Astrocyte (in vitro differentiated cells and primary cell): ENCODE results near the gene DDIAS. TPM values are rescaled to one million over a fixed set of nuclear protein-coding genes. Genes with fewer than 3 reads are reported as not detected.
"Not testable (repeated sequence)": the region's sequence is repeated elsewhere in the genome, so short reads cannot be mapped to it uniquely, and the experiment has no call there.

ENCODE experiments used
- DNase-seq: peaks from one replicate; pipeline ENCODE4 v3.0.0-alpha.2; 2010; ENCODE audit warnings: low read depth
- FAIRE-seq: peaks from 2 replicates; lab custom pipeline; 2011; peaks lifted over from hg19 to GRCh38; lab: Jason Lieb, UNC
- H2AFZ ChIP-seq: 2 replicates; pipeline ENCODE4 v1.6.0; 2012; ENCODE audit warnings: low read depth, low read length, inconsistent platforms
- H3K27ac ChIP-seq: 2 replicates; pipeline ENCODE4 v1.5.1; 2011; ENCODE audit warnings: low read depth, low read length, inconsistent platforms
- H3K27me3 ChIP-seq: 2 replicates; pipeline ENCODE4 v1.6.0; 2011; ENCODE audit warnings: low read length, inconsistent platforms; ENCODE audit not compliant: insufficient read depth
- H3K36me3 ChIP-seq: 2 replicates; pipeline ENCODE4 v1.5.1; 2011; ENCODE audit warnings: low read length, inconsistent platforms; ENCODE audit not compliant: insufficient read depth
- H3K4me1 ChIP-seq: 2 replicates; pipeline ENCODE4 v1.5.1; 2011; ENCODE audit warnings: low read length, inconsistent platforms; ENCODE audit not compliant: insufficient read depth
- H3K4me2 ChIP-seq: 2 replicates; pipeline ENCODE4 v1.6.0; 2012; ENCODE audit warnings: low read length, inconsistent platforms
- H3K4me3 ChIP-seq: 2 replicates; pipeline ENCODE4 v1.5.1; 2011; ENCODE audit warnings: low read depth, mild to moderate bottlenecking, low read length, inconsistent platforms; ENCODE audit not compliant: insufficient read depth
- H3K79me2 ChIP-seq: 2 replicates; pipeline ENCODE4 v1.6.0; 2012; ENCODE audit warnings: mild to moderate bottlenecking, low read length, inconsistent platforms; ENCODE audit not compliant: insufficient read depth
- H3K9ac ChIP-seq: 2 replicates; pipeline ENCODE4 v1.6.0; 2012; ENCODE audit warnings: mild to moderate bottlenecking, low read length, inconsistent platforms
- H3K9me3 ChIP-seq: 2 replicates; pipeline ENCODE4 v1.5.1; 2012; ENCODE audit warnings: low read depth, mild to moderate bottlenecking, low read length, inconsistent platforms; ENCODE audit not compliant: insufficient read depth
- H4K20me1 ChIP-seq: 2 replicates; pipeline ENCODE4 v1.6.0; 2012; ENCODE audit warnings: low read length, inconsistent platforms; ENCODE audit not compliant: insufficient read depth
- H3K27ac Mint-ChIP-seq: one replicate; pipeline ENCODE4 v1.8.0; 2021; ENCODE audit warnings: mild to moderate bottlenecking, mixed read lengths; ENCODE audit not compliant: unreplicated experiment
- H3K27me3 Mint-ChIP-seq: one replicate; pipeline ENCODE4 v1.8.0; 2021; ENCODE audit warnings: low read depth, mixed read lengths; ENCODE audit not compliant: unreplicated experiment
- H3K36me3 Mint-ChIP-seq: one replicate; pipeline ENCODE4 v1.8.0; 2021; ENCODE audit warnings: low read depth, mixed read lengths; ENCODE audit not compliant: unreplicated experiment
- H3K4me1 Mint-ChIP-seq: one replicate; pipeline ENCODE4 v1.8.0; 2021; ENCODE audit warnings: low read depth, mixed read lengths; ENCODE audit not compliant: unreplicated experiment
- H3K4me3 Mint-ChIP-seq: one replicate; pipeline ENCODE4 v1.8.0; 2021; ENCODE audit warnings: mild to moderate bottlenecking, moderate library complexity, mixed read lengths; ENCODE audit not compliant: unreplicated experiment
- H3K9me3 Mint-ChIP-seq: one replicate; pipeline ENCODE4 v1.8.0; 2021; ENCODE audit warnings: mild to moderate bottlenecking, mixed read lengths; ENCODE audit not compliant: unreplicated experiment
- CTCF ChIP-seq: IDR thresholded peaks from 2 replicates; pipeline ENCODE4 v1.5.1; 2011; ENCODE audit warnings: low read depth, mild to moderate bottlenecking, inconsistent platforms, low read length, moderate library complexity; ENCODE audit not compliant: insufficient read depth
- EZH2 ChIP-seq: IDR thresholded peaks from 2 replicates; pipeline ENCODE4 v1.6.1; 2012; ENCODE audit warnings: mild to moderate bottlenecking, low read length, inconsistent platforms; ENCODE audit not compliant: insufficient read depth
- total RNA-seq: library from RNA; stranded (reverse); gene quantifications from 2 replicates; pipeline ENCODE4 v1.2.1, GENCODE V29; 2021

DDIAS gene
- total RNA-seq, 1 donor from 2014 or later, result 4.0 TPM

- no peaks in the 10 kb centered on the region for H3K27me3 Mint-ChIP-seq
- H3K4me3 Mint-ChIP-seq, result no peak overlapping the region
- no peak overlapping the region for H3K27ac Mint-ChIP-seq
- FAIRE-seq, result no peak
- TF ChIP-seq CTCF, result no peak
- TF ChIP-seq EZH2, result no peak
- no peaks in the 10 kb centered on the region for H3K4me1 Mint-ChIP-seq
- Histone ChIP-seq H3K9me3 (no peaks in the 10 kb centered on the region), H3K9ac (no peak overlapping the region), H3K36me3 (no peaks in the 10 kb centered on the region), H3K4me3 (no peak overlapping the region), H3K4me1 (no peaks in the 10 kb centered on the region), H3K27me3 (no peaks in the 10 kb centered on the region), H3K4me2 (no peak overlapping the region), H3K79me2 (no peaks in the 10 kb centered on the region), H4K20me1 (no peaks in the 10 kb centered on the region), H2AFZ (no peak overlapping the region), H3K27ac (no peak overlapping the region)
- no peaks in the 10 kb centered on the region for H3K36me3 Mint-ChIP-seq
- peaks cover 9% of the 10 kb centered on the region for H3K9me3 Mint-ChIP-seq
- DNase-seq, result no peak
Observed at GRCh38 chr11:82945682-82946081, 44.1 kb downstream of the DDIAS start.

GRCh38 chr11:82949352-82949751, 47.8 kb downstream of the DDIAS start:
- Mint-ChIP-seq H3K27ac (no peak overlapping the region), H3K9me3 (peaks cover 12% of the 10 kb centered on the region), H3K4me3 (no peak overlapping the region), H3K4me1 (no peaks in the 10 kb centered on the region), H3K27me3 (no peaks in the 10 kb centered on the region), H3K36me3 (peaks cover 3% of the 10 kb centered on the region)
- Histone ChIP-seq H3K4me1 (no peaks in the 10 kb centered on the region), H3K27me3 (no peaks in the 10 kb centered on the region), H3K79me2 (no peaks in the 10 kb centered on the region), H2AFZ (no peak overlapping the region), H3K9me3 (no peaks in the 10 kb centered on the region), H3K4me2 (no peak overlapping the region), H4K20me1 (no peaks in the 10 kb centered on the region), H3K4me3 (no peak overlapping the region), H3K36me3 (no peaks in the 10 kb centered on the region), H3K27ac (no peak overlapping the region), H3K9ac (no peak overlapping the region)
- no peak for TF ChIP-seq CTCF
- FAIRE-seq (no peak), DNase-seq (no peak)

GRCh38 chr11:82950502-82950901, 49.0 kb downstream of the DDIAS start:
- DNase-seq, H3K9ac ChIP-seq, H3K4me1 ChIP-seq, H3K4me1 Mint-ChIP-seq, H3K4me3 ChIP-seq, H3K9me3 ChIP-seq, FAIRE-seq, H4K20me1 ChIP-seq, H3K4me3 Mint-ChIP-seq, H3K27ac ChIP-seq, H3K79me2 ChIP-seq, H3K36me3 Mint-ChIP-seq, H3K4me2 ChIP-seq, H3K27me3 Mint-ChIP-seq, H2AFZ ChIP-seq, H3K27me3 ChIP-seq, H3K27ac Mint-ChIP-seq, H3K36me3 ChIP-seq: not testable (repeated sequence)
- peaks cover 17% of the 10 kb centered on the region for H3K9me3 Mint-ChIP-seq

- not testable (repeated sequence) for H3K9me3 ChIP-seq, H4K20me1 ChIP-seq, FAIRE-seq, H3K79me2 ChIP-seq, H3K36me3 Mint-ChIP-seq, H3K9ac ChIP-seq, H3K27me3 ChIP-seq, H3K36me3 ChIP-seq, DNase-seq, H3K4me1 ChIP-seq, H3K4me3 Mint-ChIP-seq, H3K27ac ChIP-seq, H3K27me3 Mint-ChIP-seq, H3K4me3 ChIP-seq, H3K4me1 Mint-ChIP-seq
- peak overlapping the region; percentile 32 for H2AFZ ChIP-seq
- H3K4me2 ChIP-seq, result peak overlapping the region; percentile 8
- peak overlapping the region; percentile 36 for H3K27ac Mint-ChIP-seq
- peaks cover 20% of the 10 kb centered on the region for H3K9me3 Mint-ChIP-seq
Observed at GRCh38 chr11:82955736-82956453, 54.4 kb downstream of the DDIAS start.
